Measurements from ENCODE around the gene RPL29. TPM values are rescaled to one million over a fixed set of nuclear protein-coding genes. Genes with fewer than 3 reads are reported as not detected.

The RPL29 gene
- total and polyA plus RNA-seq, 2 of the 8 experiments (the other 6 are each of a cell fraction or from before 2014, with no cell fraction given): 1,467 to 2,660 TPM

DNA sequence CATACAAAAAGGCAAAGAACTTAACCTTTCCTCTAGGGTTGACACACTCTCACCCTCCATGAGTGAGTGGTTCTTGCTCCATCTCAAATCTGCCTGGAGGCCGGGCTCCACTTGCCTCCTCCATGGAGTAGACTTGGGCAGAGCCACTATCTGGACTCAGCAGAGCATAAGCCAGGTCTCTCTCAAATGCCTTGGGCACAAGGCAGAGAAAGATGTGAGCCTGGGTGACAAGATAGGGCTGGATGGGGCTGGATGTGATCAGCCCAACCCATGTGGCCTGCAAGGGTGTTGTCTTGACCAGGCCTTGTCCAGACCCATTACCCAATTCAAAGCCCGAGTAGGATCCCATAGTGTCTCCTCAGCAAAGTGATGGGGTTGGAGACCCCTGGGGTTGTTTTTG, 4.2 kb upstream of the RPL29 start:
- Histone ChIP-seq H4K8ac (ENCODE audit: extremely low read depth, insufficient read depth, low read length) (no peak overlapping the region), H3K9me3 (ENCODE audit: insufficient read depth in 2 of 2, low read depth in 1 of 2, low read length in 1 of 2) (no peaks in the 10 kb centered on the region), H3K14ac (ENCODE audit: insufficient read length) (no peak overlapping the region), H4K5ac (ENCODE audit: insufficient read length, low read depth, low read length) (no peak overlapping the region), H2AK5ac (ENCODE audit: low read depth, low read length) (no peak overlapping the region), H2BK120ac (replicated peaks; ENCODE audit: low read depth, low read length) (no peak overlapping the region), H3K4ac (replicated peaks; ENCODE audit: insufficient read length, low read depth, low read length) (no peak overlapping the region), H3K79me1 (ENCODE audit: low read depth, low read length) (no peaks in the 10 kb centered on the region), H2BK20ac (ENCODE audit: low read length) (no peak overlapping the region), H3K27me3 (replicated peaks in 1 of 4; ENCODE audit: control insufficient read depth in 3 of 4, extremely low read depth in 1 of 4, insufficient read depth in 3 of 4, low read length in 3 of 4) (no peaks in the 10 kb centered on the region; a peak in 2 of 7 replicates), H3K36me3 (ENCODE audit: control insufficient read depth in 2 of 4, insufficient read depth in 4 of 4, low read length in 3 of 4) (peaks cover under 1 to 4% (median under 1%) of the 10 kb centered on the region in 4 experiments; a peak in 5 of 8 replicates), H3K27ac (ENCODE audit: low read depth, low read length) (no peak overlapping the region), H3K4me1 (replicated peaks in 1 of 4; ENCODE audit: control insufficient read depth in 3 of 4, insufficient read depth in 4 of 4, low read length in 3 of 4) (peaks cover 8 to 31% (median 14%) of the 10 kb centered on the region in 4 experiments), H3K4me2 (ENCODE audit: insufficient read depth in 1 of 2, low read depth in 2 of 2, low read length in 2 of 2) (no peak overlapping the region), H2AFZ (ENCODE audit: low read length) (no peak overlapping the region), H2BK15ac (ENCODE audit: low read length) (no peak overlapping the region), H2BK5ac (ENCODE audit: low read depth, low read length) (no peak overlapping the region), H4K91ac (replicated peaks; ENCODE audit: insufficient read length, low read length) (no peak overlapping the region), H2BK12ac (ENCODE audit: low read depth, low read length) (no peak overlapping the region), H3K23me2 (ENCODE audit: low read depth, low read length) (peaks cover 5% of the 10 kb centered on the region; the same call in 1 of the 2 replicates), H3K9ac (replicated peaks in 1 of 4; ENCODE audit: extremely low read depth in 1 of 4, low read depth in 3 of 4, low read length in 3 of 4) (no peak overlapping the region), H4K20me1 (replicated peaks in 1 of 2; ENCODE audit: control insufficient read depth in 1 of 2, insufficient read depth in 2 of 2, low read length in 2 of 2) (no peaks in the 10 kb centered on the region), H3K18ac (ENCODE audit: extremely low read depth, low read length) (no peak overlapping the region), H3K79me2 (ENCODE audit: control insufficient read depth in 1 of 2, insufficient read depth in 2 of 2, low read length in 2 of 2) (peaks cover 0 to 8% of the 10 kb centered on the region in 2 experiments; a peak in 3 of 4 replicates), H3K4me3 (ENCODE audit: extremely low read depth in 1 of 4, insufficient read depth in 2 of 4, low read depth in 3 of 4, low read length in 4 of 4) (no peak overlapping the region), H3K56ac (replicated peaks; ENCODE audit: insufficient read length, low read depth, low read length) (no peak overlapping the region), H3K23ac (ENCODE audit: insufficient read length) (no peak overlapping the region)
- CTCF ChIA-PET (ENCODE audit: partially characterized antibody): interaction anchor here (1.1 to 24.7 kb wide), 7 partner anchors 17 to 144 kb away, joined by 3 to 984 read pairs (median 146); partner anchors contain the start of genes ACY1 and DUSP7
- FAIRE-seq (no peak), DNase-seq (ENCODE audit: low read depth in 1 of 2, low spot score in 2 of 2) (no peak)
- 94% methylated on average over 2 of the region's 2 CpGs; no CpG with 5 or more reads in 1 of the 2 experiments for WGBS, 2 experiments (ENCODE audit: extremely low coverage in 1 of 2, insufficient coverage in 1 of 2, insufficient read length in 1 of 2, insufficient replicate concordance in 2 of 2, low coverage in 1 of 2, low lambda C conversion rate in 2 of 2, missing lambda C conversion rate in 1 of 2)
- POLR2A ChIA-PET (ENCODE audit: partially characterized antibody): interaction anchor here (2.1 kb wide), 1 partner anchor 8 kb away, joined by 12 read pairs; no protein-coding TSS in a partner anchor
- TF ChIP-seq EP300 (IDR thresholded peaks at IDR 0.05; ENCODE audit: borderline replicate concordance in 1 of 2, low read depth in 2 of 2, low read length in 2 of 2) (no peak), KDM4A (IDR thresholded peaks at IDR 0.05; ENCODE audit: low read depth, low read length, severe bottlenecking) (no peak), HDAC2 (IDR thresholded peaks at IDR 0.05; ENCODE audit: borderline replicate concordance in 1 of 2, low read depth in 2 of 2, low read length in 2 of 2) (no peak)
